HepG2 (cell line): ENCODE data around the gene LRRC8E. TPM values are rescaled to one million over a fixed set of nuclear protein-coding genes. Genes with fewer than 3 reads are reported as not detected.
A peak's percentile ranks its signal among the peaks of the same experiment; 100 is the strongest.

Experiments used
- BORCS8-MEF2B ChIP-seq: sonication (generic); formaldehyde crosslinking; IDR thresholded peaks from 2 replicates; pipeline ENCODE4 v1.8.0; 2022; ENCODE audit warnings: mild to moderate bottlenecking, missing genetic modification reagents
- DRAP1 ChIP-seq: IDR thresholded peaks from 2 replicates; pipeline ENCODE4 v1.6.1; 2016; ENCODE audit warnings: missing genetic modification reagents, missing compliant biosample characterization
- GPBP1L1 ChIP-seq: sonication (generic); formaldehyde crosslinking; IDR thresholded peaks from 2 replicates; pipeline ENCODE4 v1.5.0; 2020; ENCODE audit warnings: mild to moderate bottlenecking, missing genetic modification reagents
- KAT7 ChIP-seq: IDR thresholded peaks from 2 replicates; pipeline ENCODE4 v1.6.1; 2018; ENCODE audit warnings: borderline replicate concordance, missing compliant biosample characterization
- MEF2D ChIP-seq: sonication (generic); formaldehyde crosslinking; IDR thresholded peaks from 2 replicates; pipeline ENCODE4 v1.5.1; 2020; ENCODE audit warnings: mild to moderate bottlenecking, missing genetic modification reagents
- SALL1 ChIP-seq: sonication (generic); formaldehyde crosslinking; IDR thresholded peaks from 2 replicates; pipeline ENCODE4 v1.8.0; 2022; ENCODE audit warnings: mild to moderate bottlenecking, missing genetic modification reagents
- TEAD3 ChIP-seq: optimal IDR thresholded peaks from 2 replicates; pipeline ENCODE3; 2016; ENCODE audit warnings: borderline replicate concordance
- ZBTB4 ChIP-seq: sonication (generic); formaldehyde crosslinking; IDR thresholded peaks from 2 replicates; pipeline ENCODE4 v1.4.0; 2020; ENCODE audit warnings: missing genetic modification reagents, mild to moderate bottlenecking, borderline replicate concordance
- ZNF556 ChIP-seq: sonication (generic); formaldehyde crosslinking; IDR thresholded peaks from 2 replicates; pipeline ENCODE4 v1.4.0; 2020; ENCODE audit warnings: mild to moderate bottlenecking, missing genetic modification reagents, borderline replicate concordance
- polyA plus RNA-seq, 8 experiments: library from polyadenylated mRNA; depleted of rRNA in 3 of 8; stranded (reverse) in 7 of 8; unstranded in 1 of 8; fragments of >200 nt; fragmentation: Illumina TruSeq in 4 of 8; extraction: Trizol in 4 of 8; gene quantifications; 2 replicates each; pipeline versions ENCODE4 v1.2.1 to v1.2.3, GENCODE V29; 2011 to 2016; ENCODE audit warnings: low read depth in 4 of 8, missing spikeins in 1 of 8, mixed read lengths in 1 of 8; ENCODE audit not compliant: insufficient read depth in 1 of 8
- total RNA-seq, 5 experiments: library from RNA; depleted of rRNA; stranded (reverse); fragments of >200 nt; fragmentation: Illumina TruSeq; extraction: Trizol; gene quantifications; 2 replicates each; pipeline ENCODE4 v1.2.3, GENCODE V29; 2016; ENCODE audit warnings: low read depth in 1 of 5
- TF ChIP-seq, protein P1 (sequence below): sonication (generic); formaldehyde crosslinking; conservative IDR thresholded peaks from 2 replicates; pipeline ENCODE4 v1.8.0; 2022; ENCODE audit warnings: low read depth, missing genetic modification reagents

Gene LRRC8E
- total and polyA plus RNA-seq, 2 of the 13 experiments (the other 11 are each of a cell fraction or from before 2014, with no cell fraction given): 8.0 to 10.3 TPM

DNA sequence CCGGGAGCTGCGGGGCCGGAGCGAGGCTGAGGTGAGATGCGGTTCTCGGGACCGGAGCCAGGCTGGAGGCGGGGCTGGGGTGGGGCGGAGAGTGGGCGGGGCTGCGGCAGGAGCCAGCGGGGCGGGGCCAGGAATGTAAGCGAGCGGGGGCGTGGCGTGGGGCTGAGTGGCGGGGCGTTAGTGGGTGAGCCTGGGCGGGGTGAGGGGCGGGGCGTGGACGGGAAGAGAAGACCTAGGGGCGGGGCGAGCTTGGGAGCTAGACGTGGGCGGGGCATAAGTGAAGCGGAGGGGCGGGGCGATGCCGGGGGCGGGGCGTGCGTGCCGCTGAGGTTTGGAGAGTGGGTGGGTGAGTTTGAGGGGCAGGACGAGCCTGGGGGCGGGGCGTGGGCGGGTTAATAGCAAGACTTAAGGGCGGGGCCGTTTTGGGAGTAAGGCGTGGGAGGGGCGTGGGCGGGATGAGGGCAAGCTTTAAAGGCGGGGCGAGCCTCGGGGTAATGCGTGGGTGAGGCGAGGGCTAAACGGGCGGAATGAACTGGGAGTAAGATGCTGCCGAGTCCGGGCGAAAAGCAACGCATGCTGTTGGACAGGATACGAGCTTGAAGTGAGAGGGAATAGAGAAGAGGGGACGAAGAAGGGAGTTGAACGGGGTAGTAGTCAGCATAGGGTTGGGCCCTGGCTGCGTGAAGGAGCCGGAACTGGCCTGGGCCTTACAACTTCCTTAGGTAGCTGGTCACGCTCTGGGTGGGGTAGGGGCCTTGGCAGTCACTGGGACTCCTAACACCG, 32.4 kb downstream of the LRRC8E start (continued):
- TF ChIP-seq, protein P1, sequence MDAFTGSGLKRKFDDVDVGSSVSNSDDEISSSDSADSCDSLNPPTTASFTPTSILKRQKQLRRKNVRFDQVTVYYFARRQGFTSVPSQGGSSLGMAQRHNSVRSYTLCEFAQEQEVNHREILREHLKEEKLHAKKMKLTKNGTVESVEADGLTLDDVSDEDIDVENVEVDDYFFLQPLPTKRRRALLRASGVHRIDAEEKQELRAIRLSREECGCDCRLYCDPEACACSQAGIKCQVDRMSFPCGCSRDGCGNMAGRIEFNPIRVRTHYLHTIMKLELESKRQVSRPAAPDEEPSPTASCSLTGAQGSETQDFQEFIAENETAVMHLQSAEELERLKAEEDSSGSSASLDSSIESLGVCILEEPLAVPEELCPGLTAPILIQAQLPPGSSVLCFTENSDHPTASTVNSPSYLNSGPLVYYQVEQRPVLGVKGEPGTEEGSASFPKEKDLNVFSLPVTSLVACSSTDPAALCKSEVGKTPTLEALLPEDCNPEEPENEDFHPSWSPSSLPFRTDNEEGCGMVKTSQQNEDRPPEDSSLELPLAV (CRISPR knock-in tag): no peak
- TF ChIP-seq MEF2D (CRISPR knock-in tag) (no peak), ZBTB4 (CRISPR knock-in tag) (no peak), GPBP1L1 (CRISPR knock-in tag) (no peak), BORCS8-MEF2B (CRISPR knock-in tag) (0 out of 2 replicates have a peak, but pooled peaks have one; percentile 20), ZNF556 (CRISPR knock-in tag) (0 out of 2 replicates have a peak, but pooled peaks have one; percentile 11), TEAD3 (CRISPR knock-in tag) (peak; percentile 21), KAT7 (no peak), SALL1 (CRISPR knock-in tag) (0 out of 2 replicates have a peak, but pooled peaks have one; percentile 12), DRAP1 (CRISPR knock-in tag) (peak; percentile 33; the same call in 1 of the 2 replicates)
